Endothelial cell of umbilical vein (primary cell): ENCODE measurements around the gene SRRD.

Experiments used
- CTCF ChIP-seq, 2 donors: IDR thresholded peaks; 1 replicate in 1 of 2; 2 replicates in 1 of 2; pipeline ENCODE4 v1.5.1; 2011; ENCODE audit warnings: low read length in 2 of 2, mild to moderate bottlenecking in 2 of 2, moderate library complexity in 2 of 2, control low read depth in 1 of 2, inconsistent platforms in 1 of 2, low read depth in 1 of 2; ENCODE audit not compliant: insufficient read depth in 1 of 2; ENCODE audit errors: extremely low read depth in 1 of 2
- MYC ChIP-seq: IDR thresholded peaks from one replicate; pipeline ENCODE4 v1.6.1; 2011; ENCODE audit warnings: mild to moderate bottlenecking, low read depth, low read length
- POLR2AphosphoS5 ChIP-seq: IDR thresholded peaks from 2 replicates; pipeline ENCODE4 v1.6.1; 2012; ENCODE audit warnings: low read depth, mild to moderate bottlenecking, control low read depth, low read length, moderate library complexity; ENCODE audit not compliant: insufficient read depth

- TF ChIP-seq CTCF (IDR thresholded peaks at IDR 0.05; ENCODE audit: extremely low read depth in 1 of 2, insufficient read depth in 1 of 2, low read depth in 1 of 2, low read length in 2 of 2) (no peak), MYC (no peak), POLR2AphosphoS5 (no peak)
Observed at GRCh38 chr22:26448334-26448733, 35.3 kb upstream of the SRRD start.
